ENCODE measurements around the gene ANO8. TPM values are rescaled to one million over a fixed set of nuclear protein-coding genes. Genes with fewer than 3 reads are reported as not detected.

The ANO8 gene
- total and polyA plus RNA-seq, 2 of the 8 experiments (the other 6 are each of a cell fraction or from before 2014, with no cell fraction given), result 9.5 to 20.7 TPM

DNA sequence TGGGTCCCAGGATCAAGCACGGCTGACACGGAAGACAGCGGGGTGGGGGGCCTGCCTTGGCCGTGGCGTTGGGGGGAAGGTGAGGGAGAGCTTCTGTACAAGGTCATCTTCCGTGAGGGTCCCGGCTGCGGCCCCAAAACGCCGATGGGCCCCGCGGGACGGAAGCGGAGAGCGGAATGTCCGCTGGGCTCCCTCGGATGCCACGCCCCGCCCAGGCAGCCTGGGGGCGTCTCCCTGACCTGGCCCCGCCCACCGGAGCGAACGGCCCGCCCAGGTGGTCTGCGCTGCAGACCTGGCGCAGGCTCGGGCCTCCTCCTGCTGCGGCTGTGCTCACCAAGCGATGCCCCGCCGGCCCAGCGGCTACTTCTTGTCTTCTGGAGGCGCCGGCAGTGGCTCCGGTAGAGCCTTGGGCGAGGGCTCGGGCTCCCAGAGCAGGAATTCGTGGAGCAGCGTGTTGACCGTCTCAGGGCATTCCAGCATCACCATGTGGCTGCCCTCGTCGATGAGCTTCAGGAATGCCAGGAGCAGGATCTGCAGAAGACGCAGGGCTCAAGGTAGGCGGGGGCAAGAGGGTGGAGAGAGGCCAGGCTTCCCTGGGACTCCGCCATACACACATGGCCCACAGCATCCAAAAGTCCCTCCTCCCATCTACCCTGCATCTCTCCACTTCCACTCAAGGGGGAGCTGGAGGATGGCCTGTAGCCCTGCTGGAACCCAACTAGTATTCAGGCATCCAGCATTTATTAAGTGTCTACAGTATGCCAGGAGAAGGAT lies 42.2 kb downstream of the ANO8 start (continued):
- 0 out of 2 replicates have a peak, but pooled peaks have one; percentile 23 for TF ChIP-seq JUND (IDR thresholded peaks at IDR 0.05; ENCODE audit: low read length)
- TF ChIP-seq NRF1 (IDR thresholded peaks at IDR 0.05; ENCODE audit: low read depth, low read length), result peak; percentile 43
- TF ChIP-seq RNF2 (IDR thresholded peaks at IDR 0.05; ENCODE audit: borderline replicate concordance, low read depth, low read length, missing control alignments, poor library complexity, severe bottlenecking), result no peak
- TF ChIP-seq MAFK (IDR thresholded peaks at IDR 0.05; ENCODE audit: low read depth, low read length), result no peak
- no peak for TF ChIP-seq SAP30 (IDR thresholded peaks at IDR 0.05; ENCODE audit: insufficient read depth, insufficient replicate concordance, low read length)
- TF ChIP-seq, protein P1, sequence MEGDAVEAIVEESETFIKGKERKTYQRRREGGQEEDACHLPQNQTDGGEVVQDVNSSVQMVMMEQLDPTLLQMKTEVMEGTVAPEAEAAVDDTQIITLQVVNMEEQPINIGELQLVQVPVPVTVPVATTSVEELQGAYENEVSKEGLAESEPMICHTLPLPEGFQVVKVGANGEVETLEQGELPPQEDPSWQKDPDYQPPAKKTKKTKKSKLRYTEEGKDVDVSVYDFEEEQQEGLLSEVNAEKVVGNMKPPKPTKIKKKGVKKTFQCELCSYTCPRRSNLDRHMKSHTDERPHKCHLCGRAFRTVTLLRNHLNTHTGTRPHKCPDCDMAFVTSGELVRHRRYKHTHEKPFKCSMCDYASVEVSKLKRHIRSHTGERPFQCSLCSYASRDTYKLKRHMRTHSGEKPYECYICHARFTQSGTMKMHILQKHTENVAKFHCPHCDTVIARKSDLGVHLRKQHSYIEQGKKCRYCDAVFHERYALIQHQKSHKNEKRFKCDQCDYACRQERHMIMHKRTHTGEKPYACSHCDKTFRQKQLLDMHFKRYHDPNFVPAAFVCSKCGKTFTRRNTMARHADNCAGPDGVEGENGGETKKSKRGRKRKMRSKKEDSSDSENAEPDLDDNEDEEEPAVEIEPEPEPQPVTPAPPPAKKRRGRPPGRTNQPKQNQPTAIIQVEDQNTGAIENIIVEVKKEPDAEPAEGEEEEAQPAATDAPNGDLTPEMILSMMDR (IDR thresholded peaks at IDR 0.05; ENCODE audit: control extremely low read depth in 1 of 3, insufficient read depth in 1 of 3, low read depth in 1 of 3, low read length in 3 of 3), result peak; percentile 69 to 81 (median 74)
- no peak for TF ChIP-seq SIRT6 (IDR thresholded peaks at IDR 0.05; ENCODE audit: low read length)
- no peak for TF ChIP-seq USF2 (IDR thresholded peaks at IDR 0.05; ENCODE audit: low read length)
- peak; percentile 78 for TF ChIP-seq E2F6 (IDR thresholded peaks at IDR 0.05)
- no peak for TF ChIP-seq RXRA (IDR thresholded peaks at IDR 0.05; ENCODE audit: insufficient read depth, low read depth, low read length)
- no peak for TF ChIP-seq POU5F1 (IDR thresholded peaks at IDR 0.05; ENCODE audit: low read depth, low read length)
- peak; percentile 81 for TF ChIP-seq TBP (IDR thresholded peaks at IDR 0.05; ENCODE audit: low read depth, low read length)
- TF ChIP-seq CEBPB (IDR thresholded peaks at IDR 0.05; ENCODE audit: low read depth, low read length), result no peak
- TF ChIP-seq POLR2A (IDR thresholded peaks at IDR 0.05; ENCODE audit: control extremely low read depth in 1 of 2, low read depth in 2 of 2, low read length in 2 of 2), result peak; percentile 65 to 93
- no peak for TF ChIP-seq BCL11A (IDR thresholded peaks at IDR 0.05; ENCODE audit: low read depth in 2 of 2, low read length in 2 of 2)
- TF ChIP-seq, protein P2, sequence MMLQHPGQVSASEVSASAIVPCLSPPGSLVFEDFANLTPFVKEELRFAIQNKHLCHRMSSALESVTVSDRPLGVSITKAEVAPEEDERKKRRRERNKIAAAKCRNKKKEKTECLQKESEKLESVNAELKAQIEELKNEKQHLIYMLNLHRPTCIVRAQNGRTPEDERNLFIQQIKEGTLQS (IDR thresholded peaks at IDR 0.05; ENCODE audit: insufficient read depth, low read depth, low read length), result no peak
- peak; percentile 86 for TF ChIP-seq TEAD4 (IDR thresholded peaks at IDR 0.05; ENCODE audit: low read depth, low read length)
- TF ChIP-seq KDM1A (IDR thresholded peaks at IDR 0.05; ENCODE audit: borderline replicate concordance, low read length), result no peak
- no peak for TF ChIP-seq SP1 (IDR thresholded peaks at IDR 0.05; ENCODE audit: low read depth, low read length)
- TF ChIP-seq BRCA1 (IDR thresholded peaks at IDR 0.05; ENCODE audit: low read depth, low read length), result no peak

Data from H1 (cell line).